Sigmoid colon (tissue), 7 donors: ENCODE results near the gene VILL. TPM values are rescaled to one million over a fixed set of nuclear protein-coding genes. Genes with fewer than 3 reads are reported as not detected.
"Not testable (repeated sequence)": the region's sequence is repeated elsewhere in the genome, so short reads cannot be mapped to it uniquely, and the experiment has no call there.

Source experiments
- DNase-seq: peaks from one replicate; pipeline ENCODE4 v3.0.0-alpha.2; 2019
- H3K27ac ChIP-seq, 4 donors: fragments of 200-600 bp; sonication (generic); one replicate each; pipeline ENCODE4 v1.5.1; 2016 to 2019; ENCODE audit warnings: mild to moderate bottlenecking in 1 of 4
- H3K27me3 ChIP-seq, 3 donors: fragments of 200-600 bp; sonication (generic); one replicate each; pipeline ENCODE4 v1.5.1; 2019; ENCODE audit warnings: mild to moderate bottlenecking in 1 of 3
- H3K36me3 ChIP-seq, 4 donors: fragments of 200-600 bp; sonication (generic); one replicate each; pipeline ENCODE4 v1.5.1; 2016 to 2019
- H3K4me1 ChIP-seq, 4 donors: fragments of 200-600 bp; sonication (generic); one replicate each; pipeline ENCODE4 v1.5.1; 2017 to 2019
- H3K4me3 ChIP-seq, 4 donors: fragments of 200-600 bp; sonication (generic); one replicate each; pipeline ENCODE4 v1.5.1; 2017 to 2019; ENCODE audit warnings: mild to moderate bottlenecking in 2 of 4, moderate library complexity in 1 of 4
- H3K9me3 ChIP-seq, 4 donors: fragments of 200-600 bp in 3 of 4; sonication (generic) in 3 of 4; one replicate each; pipeline versions ENCODE4 v1.5.1 to v1.6.1; 2013 to 2019
- EP300 ChIP-seq, 4 donors: sonication (generic); formaldehyde crosslinking; IDR thresholded peaks; one replicate each; pipeline ENCODE4 v1.6.1; 2017; ENCODE audit warnings: antibody characterized with exemption in 4 of 4
- POLR2A ChIP-seq, 2 donors: fragments of 450-650 bp; IDR thresholded peaks; one replicate each; pipeline ENCODE4 v1.6.1; 2016; ENCODE audit warnings: antibody characterized with exemption in 2 of 2, mild to moderate bottlenecking in 2 of 2, moderate library complexity in 2 of 2
- POLR2AphosphoS5 ChIP-seq, 4 donors: sonication (generic); formaldehyde crosslinking; IDR thresholded peaks; one replicate each; pipeline ENCODE4 v1.6.1; 2017; ENCODE audit warnings: antibody characterized with exemption in 4 of 4
- WGBS, 2 donors: extraction: QIAGEN DNeasy Blood & Tissue Kit; methylation state at CpG; one replicate each; pipeline ENCODE4 v1.1.7; 2013; 5-methylcytosine and 5-hydroxymethylcytosine counted together
- intact Hi-C: fragments of 100-400 bp; cut with DNase I; formaldehyde crosslinking; loops from one replicate; pipeline ENCODE4 v1.15.1; 2023
- polyA plus RNA-seq, 3 donors: library from polyadenylated mRNA; stranded (reverse); fragments of 200-250 nt; gene quantifications; one replicate each; pipeline ENCODE4 v1.2.3, GENCODE V29; 2013
- small RNA-seq, 3 donors: library from RNA; depleted of rRNA; stranded (forward); fragments of <200 nt; gene quantifications; one replicate each; pipeline ENCODE3, GENCODE V24; 2016
- total RNA-seq, 4 donors: library from RNA; depleted of rRNA; stranded (reverse); fragments of >200 nt; gene quantifications; one replicate each; pipeline ENCODE4 v1.1.0, GENCODE V29; 2016
- TF ChIP-seq, protein P1 (sequence below), 4 experiments: fragments of 450-650 bp in 3 of 4; fragments of 200-600 bp in 1 of 4; IDR thresholded peaks; one replicate each; pipeline ENCODE4 v1.5.1; 2016 to 2019; ENCODE audit warnings: antibody characterized with exemption in 4 of 4, mild to moderate bottlenecking in 3 of 4, moderate library complexity in 2 of 4
- donor health status: healthy with polysubstance abuse.
- donor health status: Bipolar disorder and iron deficiency.
- donor health status: healthy.

Gene VILL
- total and polyA plus RNA-seq, 7 donors = 5.3 to 175 (median 8.3) TPM

DNA sequence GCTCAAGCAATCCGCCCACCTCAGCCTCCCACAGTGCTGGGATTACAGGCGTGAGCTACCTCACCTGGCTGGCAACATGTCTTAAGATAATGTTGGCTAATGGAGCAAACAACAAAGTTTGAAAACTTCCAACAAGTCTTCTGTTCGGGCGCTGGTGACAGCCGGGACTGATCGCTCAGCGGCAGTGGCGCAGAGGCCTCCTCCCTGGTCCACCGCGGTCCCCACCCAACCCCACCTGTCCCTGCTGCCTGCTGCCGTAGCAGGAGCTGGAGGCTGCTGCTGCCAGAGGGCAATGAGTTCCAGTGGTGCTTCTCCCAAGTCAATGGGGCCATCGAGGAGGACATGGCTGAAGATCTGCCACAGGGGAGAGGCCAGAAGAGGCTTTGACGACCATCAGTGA is 60.5 kb downstream of the VILL start:
- intact Hi-C loops = no loop called here
- no peaks in the 10 kb centered on the region for H3K36me3 ChIP-seq
- 95 to 96% methylated on average over 13 of the region's 13 CpGs for WGBS, 2 donors
- H3K4me3 ChIP-seq = no peak overlapping the region
- no peaks in the 10 kb centered on the region for H3K27me3 ChIP-seq
- TF ChIP-seq, protein P1, sequence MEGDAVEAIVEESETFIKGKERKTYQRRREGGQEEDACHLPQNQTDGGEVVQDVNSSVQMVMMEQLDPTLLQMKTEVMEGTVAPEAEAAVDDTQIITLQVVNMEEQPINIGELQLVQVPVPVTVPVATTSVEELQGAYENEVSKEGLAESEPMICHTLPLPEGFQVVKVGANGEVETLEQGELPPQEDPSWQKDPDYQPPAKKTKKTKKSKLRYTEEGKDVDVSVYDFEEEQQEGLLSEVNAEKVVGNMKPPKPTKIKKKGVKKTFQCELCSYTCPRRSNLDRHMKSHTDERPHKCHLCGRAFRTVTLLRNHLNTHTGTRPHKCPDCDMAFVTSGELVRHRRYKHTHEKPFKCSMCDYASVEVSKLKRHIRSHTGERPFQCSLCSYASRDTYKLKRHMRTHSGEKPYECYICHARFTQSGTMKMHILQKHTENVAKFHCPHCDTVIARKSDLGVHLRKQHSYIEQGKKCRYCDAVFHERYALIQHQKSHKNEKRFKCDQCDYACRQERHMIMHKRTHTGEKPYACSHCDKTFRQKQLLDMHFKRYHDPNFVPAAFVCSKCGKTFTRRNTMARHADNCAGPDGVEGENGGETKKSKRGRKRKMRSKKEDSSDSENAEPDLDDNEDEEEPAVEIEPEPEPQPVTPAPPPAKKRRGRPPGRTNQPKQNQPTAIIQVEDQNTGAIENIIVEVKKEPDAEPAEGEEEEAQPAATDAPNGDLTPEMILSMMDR (IDR thresholded peaks at IDR 0.05) = no peak
- TF ChIP-seq POLR2A (IDR thresholded peaks at IDR 0.05) (no peak), POLR2AphosphoS5 (IDR thresholded peaks at IDR 0.05) (no peak)
- H3K27ac ChIP-seq = no peak overlapping the region
- no peak for DNase-seq
- no peaks in the 10 kb centered on the region for H3K9me3 ChIP-seq
- H3K4me1 ChIP-seq = no peaks in the 10 kb centered on the region

DNA sequence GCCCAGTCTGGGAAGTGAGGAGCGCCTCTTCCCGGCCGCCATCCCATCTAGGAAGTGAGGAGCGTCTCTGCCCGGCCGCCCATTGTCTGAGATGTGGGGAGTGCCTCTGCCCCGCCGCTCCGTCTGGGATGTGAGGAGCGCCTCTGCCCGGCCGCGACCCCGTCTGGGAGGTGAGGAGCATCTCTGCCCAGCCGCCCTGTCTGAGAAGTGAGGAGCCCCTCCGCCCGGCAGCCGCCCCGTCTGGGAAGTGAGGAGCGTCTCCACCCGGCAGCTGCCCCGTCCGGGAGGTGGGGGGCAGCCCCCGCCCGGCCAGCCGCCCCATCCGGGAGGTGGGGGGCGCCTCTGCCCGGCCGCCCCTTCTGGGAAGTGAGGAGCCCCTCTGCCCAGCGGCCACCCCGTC is 62.7 kb downstream of the VILL start:
- H3K36me3 ChIP-seq, H3K9me3 ChIP-seq, DNase-seq, H3K27me3 ChIP-seq, intact Hi-C loops, H3K4me3 ChIP-seq, H3K4me1 ChIP-seq, H3K27ac ChIP-seq: not testable (repeated sequence)
- WGBS, 2 donors = 94 to 96% methylated on average over 30 to 31 of the region's 32 CpGs

DNA sequence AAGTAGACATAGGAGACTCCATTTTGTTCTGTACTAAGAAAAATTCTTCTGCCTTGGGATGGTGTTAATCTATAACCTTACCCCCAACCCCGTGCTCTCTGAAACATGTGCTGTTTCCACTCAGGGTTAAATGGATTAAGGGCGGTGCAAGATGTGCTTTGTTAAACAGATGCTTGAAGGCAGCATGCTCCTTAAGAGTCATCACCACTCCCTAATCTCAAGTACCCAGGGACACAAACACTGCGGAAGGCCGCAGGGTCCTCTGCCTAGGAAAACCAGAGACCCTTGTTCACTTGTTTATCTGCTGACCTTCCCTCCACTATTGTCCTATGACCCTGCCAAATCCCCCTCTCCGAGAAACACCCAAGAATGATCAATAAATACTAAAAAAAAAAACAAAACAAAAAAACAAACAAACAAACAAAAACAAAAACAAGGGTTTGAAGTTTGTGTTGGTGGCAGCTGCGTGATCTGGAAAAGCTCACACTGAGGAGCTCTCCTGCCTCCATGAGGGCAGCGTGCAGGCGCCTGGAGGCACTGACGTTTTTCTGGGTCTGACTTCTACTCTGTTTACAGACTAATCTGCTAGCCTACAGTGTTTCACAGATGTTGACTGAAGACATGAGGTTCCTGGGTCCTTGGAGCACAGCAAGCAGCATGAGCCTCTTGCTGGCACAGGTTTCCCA is 63.4 kb downstream of the VILL start:
- DNase-seq, H3K27me3 ChIP-seq, H3K9me3 ChIP-seq, H3K4me1 ChIP-seq, H3K27ac ChIP-seq, H3K36me3 ChIP-seq, intact Hi-C loops, H3K4me3 ChIP-seq: not testable (repeated sequence)
- WGBS, 2 donors = 80 to 81% methylated on average over 7 of the region's 9 CpGs

DNA sequence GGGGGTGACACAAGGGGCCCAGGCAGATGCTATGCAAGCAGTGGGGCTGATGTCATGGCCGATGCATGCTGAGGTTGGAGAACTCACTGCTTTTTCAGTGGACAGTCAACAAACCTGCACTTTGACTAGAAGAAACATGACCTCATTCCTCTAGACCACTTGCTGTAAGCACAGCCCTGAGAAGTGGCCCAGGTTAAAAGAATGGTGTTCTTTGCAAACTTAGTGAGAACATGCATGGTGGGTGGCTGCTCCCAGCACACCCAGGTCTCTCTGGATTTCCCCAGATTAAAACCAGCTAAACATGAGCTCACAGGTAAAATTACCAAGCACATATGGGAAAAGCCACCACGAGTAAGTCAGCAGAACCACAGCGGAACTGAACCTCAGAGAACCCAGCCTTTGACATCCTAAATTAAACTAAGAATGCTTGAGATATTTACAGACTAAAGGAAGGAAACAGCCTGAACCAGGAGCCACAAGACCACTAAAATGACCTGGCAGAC is 64.0 kb downstream of the VILL start:
- intact Hi-C loops = no loop called here
- TF ChIP-seq POLR2A (IDR thresholded peaks at IDR 0.05) (no peak), POLR2AphosphoS5 (IDR thresholded peaks at IDR 0.05) (no peak), EP300 (IDR thresholded peaks at IDR 0.05) (no peak)
- TF ChIP-seq, protein P1 (IDR thresholded peaks at IDR 0.05) = no peak
- no peak for DNase-seq
- no peak overlapping the region for H3K4me3 ChIP-seq
- 63 to 89% methylated on average over 3 of the region's 3 CpGs for WGBS, 2 donors
- no peaks in the 10 kb centered on the region for H3K27me3 ChIP-seq
- H3K27ac ChIP-seq = no peak overlapping the region
- no peaks in the 10 kb centered on the region for H3K4me1 ChIP-seq
- H3K9me3 ChIP-seq = no peaks in the 10 kb centered on the region
- H3K36me3 ChIP-seq = no peaks in the 10 kb centered on the region

Small RNA genes within 50 kb of the gene (small RNA-seq; reads per million reads assigned to genes)
- gene MIR26A1 (1.2 to 2.8 (median 1.5) reads per million in 3 donors), gene RF00019 (0 reads per million in 3 donors)

Other genes with a start within 250 kb of the VILL start
- 10 to 100 TPM; 46.3 to 69.1 (median 60.5) TPM for gene CTDSPL, start 128.9 kb upstream of the VILL start, total RNA-seq
- 10 to 100 TPM; 19.1 to 22.8 (median 22.7) TPM for gene CTDSPL, start 128.9 kb upstream of the VILL start, polyA plus RNA-seq
- gene PLCD1, start 38.9 kb downstream of the VILL start, total RNA-seq = 10 to 100 TPM; 10.3 to 22.7 (median 14.2) TPM
- gene PLCD1, start 38.9 kb downstream of the VILL start, polyA plus RNA-seq = 100 to 1,000 TPM in 1 of 3 donors, 10 to 100 TPM in 2; 29.0 to 139 (median 85.9) TPM
- gene DLEC1, start 48.4 kb downstream of the VILL start, total RNA-seq = under 1 TPM; 0.16 to 0.41 (median 0.32) TPM
- gene DLEC1, start 48.4 kb downstream of the VILL start, polyA plus RNA-seq = under 1 TPM; 0.42 to 0.60 (median 0.46) TPM
- 10 to 100 TPM; 42.6 to 53.2 (median 47.6) TPM for gene ACAA1, start 146.3 kb downstream of the VILL start, total RNA-seq
- 100 to 1,000 TPM; 102 to 258 (median 131) TPM for gene ACAA1, start 146.3 kb downstream of the VILL start, polyA plus RNA-seq
- gene MYD88, start 147.9 kb downstream of the VILL start, total RNA-seq = 10 to 100 TPM; 27.8 to 39.7 (median 33.4) TPM
- gene MYD88, start 147.9 kb downstream of the VILL start, polyA plus RNA-seq = 10 to 100 TPM; 48.6 to 74.0 (median 58.4) TPM
- 10 to 100 TPM; 21.8 to 28.8 (median 26.2) TPM for gene OXSR1, start 174.8 kb downstream of the VILL start, total RNA-seq
- 10 to 100 TPM; 13.8 to 22.9 (median 22.8) TPM for gene OXSR1, start 174.8 kb downstream of the VILL start, polyA plus RNA-seq